ENCODE data around the gene CDC42EP4.

GRCh38 chr17:73237714-73238113 is 74.1 kb downstream of the CDC42EP4 start:
- TF ChIP-seq ZNF214 (tag by site-specific recombination; IDR thresholded peaks at IDR 0.05; ENCODE audit: borderline replicate concordance), result no peak
- no peak for TF ChIP-seq CTCF (tag by site-specific recombination; IDR thresholded peaks at IDR 0.05)
- TF ChIP-seq ZNF274 (IDR thresholded peaks at IDR 0.05; ENCODE audit: low read length), result no peak
- TF ChIP-seq ZNF274 (tag by site-specific recombination; IDR thresholded peaks at IDR 0.05; ENCODE audit: borderline replicate concordance), result no peak
- no peak for TF ChIP-seq GLIS2 (tag by site-specific recombination; IDR thresholded peaks at IDR 0.05)
- no peak for TF ChIP-seq ZNF10 (tag by site-specific recombination; IDR thresholded peaks at IDR 0.05)

Data from HEK293 (cell line).